ENCODE measurements around the gene KIAA0930. TPM values are rescaled to one million over a fixed set of nuclear protein-coding genes. Genes with fewer than 3 reads are reported as not detected.

Gene KIAA0930
- total and polyA plus RNA-seq, 2 donors (not counting 1 experiment from before 2014, with no cell fraction given) = 27.0 to 46.8 TPM

- H3K27ac Mint-ChIP-seq = no peak overlapping the region
- ChIA-PET CTCF (no interaction called here), POLR2A (no interaction called here)
- Histone ChIP-seq H3K4me1 (ENCODE audit: control insufficient read depth in 2 of 2, insufficient read depth in 2 of 2, low read length in 2 of 2) (no peaks in the 10 kb centered on the region), H4K20me1 (ENCODE audit: control insufficient read depth, insufficient read depth, low read length, poor library complexity, severe bottlenecking) (no peaks in the 10 kb centered on the region), H3K27me3 (replicated peaks in 1 of 4; ENCODE audit: control extremely low read depth in 1 of 4, control insufficient read depth in 3 of 4, insufficient read depth in 4 of 4, low read length in 3 of 4) (no peaks in the 10 kb centered on the region), H3K9ac (ENCODE audit: low read length) (no peak overlapping the region), H3K79me2 (ENCODE audit: control insufficient read depth, insufficient read depth, low read length) (no peaks in the 10 kb centered on the region), H3K36me3 (replicated peaks in 1 of 2; ENCODE audit: control extremely low read depth in 1 of 2, control insufficient read depth in 1 of 2, extremely low read depth in 1 of 2, insufficient read depth in 2 of 2, low read length in 1 of 2) (no peaks in the 10 kb centered on the region), H2AFZ (ENCODE audit: insufficient read depth, low read depth, low read length, poor library complexity, severe bottlenecking) (no peak overlapping the region), H3K4me3 (ENCODE audit: control extremely low read depth in 1 of 5, extremely low read depth in 1 of 5, insufficient read depth in 1 of 5, low read depth in 2 of 5, low read length in 4 of 5) (no peak overlapping the region), H3K9me3 (ENCODE audit: control extremely low read depth in 1 of 3, control insufficient read depth in 2 of 3, insufficient read depth in 1 of 3, low read length in 2 of 3) (peaks cover 0 to 11% (median 8%) of the 10 kb centered on the region in 3 donors), H3K27ac (ENCODE audit: low read length in 2 of 2) (no peak overlapping the region), H3K4me2 (replicated peaks; ENCODE audit: low read depth, low read length, poor library complexity, severe bottlenecking) (no peak overlapping the region)
- H3K27me3 Mint-ChIP-seq = no peaks in the 10 kb centered on the region
- no peak for ATAC-seq (ENCODE audit: low read depth)
- intact Hi-C loops (cut with micrococcal nuclease) = no loop called here
- no peak for TF ChIP-seq EZH2 (IDR thresholded peaks at IDR 0.05; ENCODE audit: borderline replicate concordance, insufficient read depth, low read depth, low read length, poor library complexity, severe bottlenecking)
- no peak for TF ChIP-seq CTCF (IDR thresholded peaks at IDR 0.05)
- 94% methylated on average over 11 of the region's 15 CpGs for WGBS (ENCODE audit: insufficient coverage)
- no peaks in the 10 kb centered on the region for H3K4me1 Mint-ChIP-seq
- no peak for DNase-seq
- H3K4me3 Mint-ChIP-seq = no peak overlapping the region
- no peaks in the 10 kb centered on the region for H3K9me3 Mint-ChIP-seq (ENCODE audit: insufficient read depth)
Measured at GRCh38 chr22:45142376-45142775, 98.3 kb downstream of the KIAA0930 start.

Small RNA genes lying within 50 kb of the gene (small RNA-seq; reads per million reads assigned to genes)
- gene MIR1249 (ENCODE audit: insufficient read length, low read depth, low replicate concordance) = not detected

Other genes starting within 250 kb of the KIAA0930 start
- gene PHF21B, start 230.9 kb downstream of the KIAA0930 start, total RNA-seq = not detected in 2 replicates
- not detected in 2 replicates for gene PHF21B, start 230.9 kb downstream of the KIAA0930 start, polyA plus RNA-seq
- gene NUP50, start 77.0 kb downstream of the KIAA0930 start, total RNA-seq = 105 and 108 TPM in 2 replicates
- 9.1 and 14.4 TPM in 2 replicates for gene NUP50, start 77.0 kb downstream of the KIAA0930 start, polyA plus RNA-seq
- not detected in 2 replicates for gene UPK3A, start 44.1 kb upstream of the KIAA0930 start, total RNA-seq
- gene UPK3A, start 44.1 kb upstream of the KIAA0930 start, polyA plus RNA-seq = 0.13 TPM in 1 of 2 replicates, not detected in the other
- 66.5 and 74.6 TPM in 2 replicates for gene FAM118A, start 69.0 kb upstream of the KIAA0930 start, total RNA-seq
- 66.4 and 216 TPM in 2 replicates for gene FAM118A, start 69.0 kb upstream of the KIAA0930 start, polyA plus RNA-seq
- 0.07 TPM in 1 of 2 replicates, not detected in the other for gene SMC1B, start 172.7 kb upstream of the KIAA0930 start, total RNA-seq
- not detected in 2 replicates for gene SMC1B, start 172.7 kb upstream of the KIAA0930 start, polyA plus RNA-seq
- gene RIBC2, start 172.8 kb upstream of the KIAA0930 start, total RNA-seq = not detected in 2 replicates
- gene RIBC2, start 172.8 kb upstream of the KIAA0930 start, polyA plus RNA-seq = not detected in 2 replicates

Data from B cell (primary cell).